Left renal pelvis (tissue), 4 donors: Measurements from ENCODE around the gene MAGEE2. TPM values are rescaled to one million over a fixed set of nuclear protein-coding genes. Genes with fewer than 3 reads are reported as not detected.
"Not testable (repeated sequence)": the region's sequence is repeated elsewhere in the genome, so short reads cannot be mapped to it uniquely, and the experiment has no call there.

Experiments used
- DNase-seq, 4 donors: peaks; one replicate each; pipeline ENCODE4 v3.0.0-alpha.2; 2013; ENCODE audit warnings: low read depth in 4 of 4, low spot score in 3 of 4
- polyA plus RNA-seq, 4 donors: library from polyadenylated mRNA; unstranded; fragments of 120-200 nt; gene quantifications; one replicate each; pipeline ENCODE4 v1.2.1, GENCODE V29; 2013; ENCODE audit not compliant: insufficient read length in 4 of 4

Gene MAGEE2
- 1 to 10 TPM in 1 of 4 donors, under 1 TPM in 3; 0.62 to 2.0 (median 0.75) TPM for polyA plus RNA-seq

- peak in 2 of 4 donors; percentile 11 to 14 for DNase-seq
These were observed at the start of gene MAGEE2 for GRCh38 chrX:75784680-75785491. Gene MAGEE2, minus strand, starts transcription at chrX:75785254. Its CDS starts 203 bp downstream, at chrX:75785051.

GRCh38 chrX:75786290-75786689 is 1.2 kb upstream of the MAGEE2 start:
- DNase-seq, result no peak

- peak in 1 of 4 donors; percentile 4 for DNase-seq
These were observed 3.4 kb downstream of the MAGEE2 start for GRCh38 chrX:75781611-75782010.

GRCh38 chrX:75768063-75768462 is 17.0 kb downstream of the MAGEE2 start:
- not testable (repeated sequence) for DNase-seq

GRCh38 chrX:75748431-75748830 is 36.6 kb downstream of the MAGEE2 start:
- no peak for DNase-seq

- peak in 2 of 4 donors; percentile 7 to 21 for DNase-seq
These were observed 38.0 kb downstream of the MAGEE2 start for GRCh38 chrX:75746891-75747639.
